Measurements from ENCODE around the gene EEF2K.
A peak's percentile ranks its signal among the peaks of the same experiment; 100 is the strongest.
"Not testable (repeated sequence)": the region's sequence is repeated elsewhere in the genome, so short reads cannot be mapped to it uniquely, and the experiment has no call there.

The EEF2K gene

GRCh38 chr16:22292320-22292719 is 86.2 kb downstream of the EEF2K start:
- DNase-seq (ENCODE audit: low read depth in 2 of 2, low spot score in 1 of 2), result no peak

DNA sequence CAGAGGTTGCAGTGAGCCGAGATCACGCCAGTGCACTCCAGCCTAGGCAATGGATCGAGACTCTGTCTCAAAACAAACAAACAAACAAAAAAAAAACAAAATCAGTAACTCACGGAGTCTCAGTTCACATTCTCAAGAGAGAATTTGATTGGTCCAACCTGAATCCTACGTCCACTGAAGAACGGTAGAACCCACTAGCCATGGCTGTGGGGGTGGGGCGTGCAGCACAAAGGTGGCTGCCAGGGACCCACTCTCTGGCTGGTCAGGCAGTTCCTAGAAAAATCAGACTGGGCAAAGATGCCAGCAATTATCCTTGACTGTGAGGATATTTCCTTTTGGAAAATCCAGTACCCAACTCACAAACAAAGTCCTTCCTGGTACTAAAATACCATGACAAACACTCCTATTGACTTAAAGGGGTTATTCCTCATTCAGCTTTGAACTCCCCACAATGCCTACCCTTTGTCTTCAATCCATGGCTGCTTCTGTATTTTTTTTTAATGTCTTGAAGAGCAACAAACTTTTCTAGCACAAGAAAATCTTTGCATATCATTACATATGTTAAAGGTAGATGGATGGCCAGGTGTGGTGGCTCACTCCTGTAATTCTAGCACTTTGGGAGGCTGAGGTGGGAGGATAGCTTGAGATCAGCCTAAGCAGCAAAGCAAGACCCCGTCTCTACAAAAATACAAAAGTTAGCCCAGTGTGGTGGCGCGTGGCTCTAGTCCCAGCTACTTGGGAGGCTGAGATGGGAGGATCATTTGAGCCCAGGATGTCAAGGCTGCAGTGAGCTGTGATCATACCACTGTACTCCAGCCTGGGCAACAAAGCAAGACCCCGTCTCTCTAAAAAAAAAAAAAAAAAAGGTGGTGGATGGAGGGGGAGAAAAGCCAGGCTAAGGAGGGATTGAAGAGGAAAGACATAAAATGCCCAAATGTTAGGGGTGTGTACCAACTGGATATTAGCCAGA is 87.3 kb downstream of the EEF2K start:
- no peak for DNase-seq (ENCODE audit: low read depth in 2 of 2, low spot score in 1 of 2)

- DNase-seq (ENCODE audit: low read depth in 2 of 2, low spot score in 1 of 2), result no peak
Observed at GRCh38 chr16:22296225-22297113, 90.4 kb downstream of the EEF2K start.

DNA sequence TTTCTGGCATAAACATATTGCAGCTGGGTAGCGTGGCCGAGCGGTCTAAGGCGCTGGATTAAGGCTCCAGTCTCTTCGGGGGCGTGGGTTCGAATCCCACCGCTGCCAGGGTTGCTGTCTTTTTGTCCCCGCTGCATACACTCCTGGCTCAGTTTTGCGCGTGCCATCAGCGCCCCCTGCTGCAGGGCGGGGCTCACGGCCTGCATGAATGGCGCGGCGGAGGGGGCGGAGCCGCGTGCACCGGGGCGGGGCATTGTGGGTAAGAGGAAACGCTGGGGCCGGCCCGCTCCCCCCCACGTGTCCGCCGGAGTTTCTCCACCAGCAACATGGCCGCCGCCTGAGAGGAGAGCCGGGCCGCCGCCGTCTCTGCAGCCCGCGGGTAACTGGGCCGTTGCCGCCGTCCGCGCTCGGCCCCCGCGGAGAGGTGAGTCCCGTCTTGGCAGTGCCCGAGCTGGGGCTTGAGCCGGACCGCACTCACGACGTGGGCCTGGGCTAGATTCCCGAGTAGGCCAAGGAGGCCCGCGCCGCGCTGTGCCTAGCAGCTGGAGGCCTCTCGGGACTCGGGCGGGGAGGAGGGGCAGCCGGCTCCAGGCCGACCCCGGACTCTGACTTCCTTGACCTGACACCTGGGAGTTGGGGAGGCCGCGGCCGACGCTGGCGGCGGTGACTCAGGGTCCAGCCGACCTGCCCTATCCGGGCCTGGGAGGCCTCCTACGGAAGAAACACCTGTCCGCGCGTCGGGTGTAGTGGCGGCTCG is 91.2 kb downstream of the EEF2K start, which contains the start of gene POLR3E:
TSS of gene POLR3E (plus strand) at position 296 of the 757 bp plus-strand sequence. CDS start 5,560 bp downstream, outside the sequence.
- DNase-seq (ENCODE audit: low read depth in 2 of 2, low spot score in 1 of 2), result peak; percentile 99 to 100

- peak; percentile 36 to 41 for DNase-seq (ENCODE audit: low read depth in 2 of 2, low spot score in 1 of 2)
Observed at GRCh38 chr16:22297871-22298733, 92.0 kb downstream of the EEF2K start.

GRCh38 chr16:22299036-22299435 is 93.0 kb downstream of the EEF2K start:
- no peak for DNase-seq (ENCODE audit: low read depth in 2 of 2, low spot score in 1 of 2)

DNA sequence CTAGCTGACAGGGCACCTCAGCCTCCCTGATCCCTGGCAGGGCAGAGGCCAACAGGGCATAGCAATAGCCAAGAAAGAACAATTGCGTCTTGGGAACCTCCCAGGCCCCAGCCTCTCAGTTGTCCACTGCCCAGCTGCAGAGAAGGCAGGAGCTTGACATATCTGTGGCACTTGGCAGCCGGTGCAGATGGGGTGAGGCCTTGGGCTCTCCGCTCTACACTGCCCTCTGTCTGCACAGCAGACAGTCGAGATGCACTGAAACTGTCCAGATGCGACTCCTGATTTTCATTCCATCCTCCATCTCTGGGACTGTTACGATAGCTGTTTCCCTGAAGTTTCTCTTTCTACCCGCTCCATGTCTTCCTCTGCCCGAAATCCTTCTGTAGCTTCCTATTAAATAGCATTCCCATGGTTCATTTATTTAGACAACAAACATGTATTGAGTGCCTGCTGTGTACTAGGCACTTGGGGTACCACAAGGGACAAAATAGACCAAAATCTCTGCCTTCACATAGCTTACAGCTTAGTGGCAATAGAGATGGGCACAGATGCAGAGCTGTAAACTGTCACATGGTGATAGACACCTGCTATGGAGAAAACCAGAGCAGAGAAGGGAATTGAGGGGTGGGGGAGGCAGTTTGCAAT is 94.5 kb downstream of the EEF2K start:
- no peak for DNase-seq (ENCODE audit: low read depth in 2 of 2, low spot score in 1 of 2)

DNA sequence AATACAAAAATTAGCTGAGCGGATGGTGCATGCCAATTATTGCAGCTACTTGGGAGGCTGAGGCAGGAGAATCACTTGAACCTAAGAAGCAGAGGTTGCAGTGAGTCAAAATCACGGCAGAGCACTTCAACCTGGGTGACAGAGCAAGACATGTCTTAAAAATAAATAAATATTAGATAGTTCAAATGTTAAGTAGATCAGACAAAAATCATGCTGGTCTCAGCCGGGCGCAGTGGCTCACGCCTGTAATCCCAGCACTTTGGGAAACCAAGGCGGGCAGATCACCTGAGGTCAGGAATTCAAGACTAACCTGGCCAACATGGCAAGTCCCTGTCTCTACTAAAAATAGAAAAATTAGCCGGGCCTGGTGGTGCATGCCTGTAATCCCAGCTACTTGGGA is 95.3 kb downstream of the EEF2K start:
- DNase-seq (ENCODE audit: low read depth in 2 of 2, low spot score in 1 of 2), result not testable (repeated sequence)

DNA sequence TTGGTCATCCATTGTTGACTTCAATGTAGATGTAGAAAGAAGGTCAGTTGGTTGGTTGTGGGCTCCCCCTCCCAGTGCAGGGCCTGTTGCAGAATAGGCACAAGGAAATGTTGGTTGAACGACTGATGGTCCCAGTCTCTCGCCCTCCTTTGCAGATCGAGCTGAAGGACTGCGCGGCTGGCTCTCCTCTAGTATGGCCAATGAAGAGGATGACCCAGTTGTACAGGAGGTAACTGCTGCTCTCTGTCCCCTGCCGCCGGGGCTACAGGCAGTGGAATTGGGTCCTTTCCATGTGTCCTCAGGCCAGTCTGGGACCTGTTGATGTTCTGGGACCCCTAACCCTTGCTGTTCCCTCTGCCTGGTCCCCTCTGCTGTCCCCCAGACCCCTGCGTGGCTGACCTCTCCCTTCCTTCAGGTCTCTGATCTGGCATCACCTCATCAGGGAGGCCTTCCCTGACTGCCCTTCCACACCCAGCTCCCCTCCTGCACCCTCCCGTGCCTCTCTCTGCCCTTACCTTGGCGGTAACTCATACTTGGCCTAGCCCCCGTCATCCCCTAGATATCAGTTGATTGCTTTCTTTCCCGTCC is 96.8 kb downstream of the EEF2K start:
- no peak for DNase-seq (ENCODE audit: low read depth in 2 of 2, low spot score in 1 of 2)

GRCh38 chr16:22304411-22304810 is 98.3 kb downstream of the EEF2K start:
- no peak for DNase-seq (ENCODE audit: low read depth in 2 of 2, low spot score in 1 of 2)

GRCh38 chr16:22306788-22307187 is 100.7 kb downstream of the EEF2K start:
- DNase-seq (ENCODE audit: low read depth in 2 of 2, low spot score in 1 of 2), result no peak

DNA sequence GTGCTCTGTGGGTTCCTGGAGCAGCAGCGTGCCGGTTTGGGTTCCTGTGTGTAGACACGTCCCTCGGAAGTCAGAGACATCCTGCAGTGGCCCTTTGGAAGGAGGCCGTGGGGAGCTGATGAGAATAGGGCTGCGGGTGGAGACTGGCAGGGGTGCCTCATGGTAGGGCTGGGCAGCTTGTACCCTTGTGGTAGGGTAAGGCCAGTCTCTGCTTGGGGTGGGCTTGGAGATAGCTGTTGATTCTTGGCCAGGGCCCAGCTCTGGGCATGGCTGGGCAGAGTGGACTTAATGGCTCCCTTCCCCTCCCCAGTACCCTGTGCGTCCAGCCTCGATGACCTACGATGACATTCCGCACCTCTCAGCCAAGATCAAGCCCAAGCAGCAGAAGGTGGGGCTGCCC is 101.8 kb downstream of the EEF2K start:
- no peak for DNase-seq (ENCODE audit: low read depth in 2 of 2, low spot score in 1 of 2)

GRCh38 chr16:22308824-22309520 is 102.9 kb downstream of the EEF2K start:
- no peak for DNase-seq (ENCODE audit: low read depth in 2 of 2, low spot score in 1 of 2)

DNA sequence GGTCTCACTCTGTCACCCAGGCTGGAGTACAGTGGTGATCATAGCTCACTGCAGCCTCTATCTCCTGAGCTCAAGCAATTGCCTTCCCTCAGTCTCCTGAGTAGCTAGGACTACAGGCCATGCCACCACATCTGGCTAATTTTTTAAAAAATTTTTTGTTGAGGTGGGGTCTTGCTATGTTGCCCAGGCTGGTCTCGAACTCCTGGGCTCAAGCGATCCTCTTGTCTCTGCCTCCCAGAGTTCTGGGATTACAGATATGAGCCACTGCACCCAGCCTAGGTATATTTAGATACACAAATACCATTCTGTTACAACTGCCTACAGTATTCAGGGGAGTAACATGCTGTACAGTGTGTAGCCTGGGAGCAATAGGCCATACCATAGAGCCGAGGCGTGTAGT is 105.4 kb downstream of the EEF2K start:
- DNase-seq (ENCODE audit: low read depth in 2 of 2, low spot score in 1 of 2), result no peak

- no peak for DNase-seq (ENCODE audit: low read depth in 2 of 2, low spot score in 1 of 2)
Observed at GRCh38 chr16:22312897-22313781, 107.1 kb downstream of the EEF2K start.

- DNase-seq (ENCODE audit: low read depth in 2 of 2, low spot score in 1 of 2), result no peak
Observed at GRCh38 chr16:22313876-22314470, 107.9 kb downstream of the EEF2K start.

Measured in stimulated activated CD8-positive, alpha-beta memory T cell treated with anti-CD3 and anti-CD28 coated beads, Interleukin-4, amount 100 ng/mL, for 1 hour (primary cell).